Ecto neural progenitor cell (in vitro differentiated cells): Measurements from ENCODE around the gene SAMM50.

Experiments
- DNase-seq: peaks from one replicate; pipeline ENCODE4 v3.0.0-alpha.2; 2018; ENCODE audit warnings: low spot score

The SAMM50 gene

DNA sequence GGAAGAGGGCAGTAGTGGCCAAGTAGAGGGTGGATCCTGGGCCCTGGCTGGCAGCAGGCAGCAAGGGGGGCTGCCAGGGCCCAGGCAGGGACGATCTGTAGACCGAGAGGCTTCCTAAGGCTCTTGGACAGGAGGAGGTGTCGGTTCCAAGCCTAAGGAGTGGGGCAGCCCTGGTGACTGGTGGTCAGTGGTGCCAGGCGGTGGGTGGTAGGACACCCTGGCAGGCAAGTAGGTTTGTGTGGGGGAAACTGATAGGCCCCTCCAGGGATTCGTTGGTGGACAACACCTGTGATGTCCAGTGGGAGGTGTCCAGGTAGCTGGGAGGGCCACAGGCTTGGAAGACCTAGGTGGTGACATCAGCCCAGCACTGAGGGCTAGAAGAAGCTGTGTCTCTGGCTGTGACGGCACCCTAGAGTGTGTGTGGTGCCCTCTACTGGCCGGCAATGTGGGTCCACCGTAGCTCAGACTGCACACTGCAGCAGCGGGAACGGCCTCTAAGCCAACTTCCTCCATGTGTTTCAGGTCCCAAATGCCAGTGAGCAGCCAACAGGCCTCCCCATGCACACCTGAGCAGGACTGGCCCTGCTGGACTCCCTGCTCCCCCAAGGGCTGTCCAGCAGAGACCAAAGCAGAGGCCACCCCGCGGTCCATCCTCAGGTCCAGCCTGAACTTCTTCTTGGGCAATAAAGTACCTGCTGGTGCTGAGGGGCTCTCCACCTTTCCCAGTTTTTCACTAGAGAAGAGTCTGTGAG is 9.4 kb upstream of the SAMM50 start:
- DNase-seq: peak; percentile 77

DNA sequence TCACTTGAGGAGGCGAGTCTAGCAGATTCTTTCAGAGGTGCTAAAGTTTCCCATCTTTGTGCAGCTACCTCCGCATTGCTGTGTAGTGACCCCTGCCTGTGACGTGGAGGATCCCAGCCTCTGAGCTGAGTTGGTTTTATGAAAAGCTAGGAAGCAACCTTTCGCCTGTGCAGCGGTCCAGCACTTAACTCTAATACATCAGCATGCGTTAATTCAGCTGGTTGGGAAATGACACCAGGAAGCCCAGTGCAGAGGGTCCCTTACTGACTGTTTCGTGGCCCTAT is 8.9 kb upstream of the SAMM50 start:
- no peak for DNase-seq

DNA sequence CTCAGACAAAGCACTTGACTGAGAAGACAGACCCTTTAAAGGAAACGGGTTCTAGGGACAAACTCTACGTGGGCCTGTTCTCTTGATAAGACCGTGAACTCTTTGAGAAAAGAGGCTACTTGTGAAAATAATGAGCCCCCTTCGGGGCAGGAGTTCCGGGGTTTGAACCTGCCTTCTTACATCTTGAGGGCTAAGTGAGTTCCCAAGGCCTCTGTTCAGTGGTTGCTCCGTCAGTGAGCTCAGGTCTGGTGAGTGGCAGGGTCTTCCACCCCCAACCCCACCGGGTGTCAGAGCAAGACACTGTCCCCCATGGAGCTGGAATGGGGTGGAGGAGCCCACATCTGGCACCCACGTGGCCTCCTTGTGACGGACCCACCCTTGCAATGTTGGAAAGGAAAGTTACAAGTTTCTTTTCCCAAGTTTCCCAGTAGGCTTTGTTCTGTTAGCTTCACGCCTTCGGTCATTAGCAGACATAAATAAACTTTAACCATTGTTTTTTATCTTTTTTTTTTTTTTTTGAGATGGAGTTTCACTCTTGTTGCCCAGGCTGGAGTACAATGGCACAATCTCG is 6.3 kb upstream of the SAMM50 start:
- DNase-seq: no peak

DNA sequence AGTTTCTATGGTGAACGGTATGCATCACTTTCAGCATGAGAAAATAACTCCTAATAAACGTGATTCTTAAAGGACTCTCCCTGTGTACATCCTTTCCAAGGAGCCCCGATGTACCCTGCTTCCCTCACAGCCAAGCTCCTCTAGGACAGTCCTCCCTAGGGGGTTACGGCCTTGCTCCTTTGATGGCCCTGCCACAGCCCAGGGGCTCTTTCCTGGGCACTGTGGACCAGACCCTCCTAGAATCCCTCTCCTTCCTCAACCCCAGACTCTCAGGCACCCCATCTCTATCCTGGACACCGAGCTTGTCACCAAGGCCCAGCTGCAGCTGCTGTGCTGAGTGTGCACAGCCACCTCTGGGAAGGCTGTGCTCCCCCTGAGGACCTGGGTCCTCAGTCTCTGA is 3.9 kb upstream of the SAMM50 start:
- no peak for DNase-seq

DNA sequence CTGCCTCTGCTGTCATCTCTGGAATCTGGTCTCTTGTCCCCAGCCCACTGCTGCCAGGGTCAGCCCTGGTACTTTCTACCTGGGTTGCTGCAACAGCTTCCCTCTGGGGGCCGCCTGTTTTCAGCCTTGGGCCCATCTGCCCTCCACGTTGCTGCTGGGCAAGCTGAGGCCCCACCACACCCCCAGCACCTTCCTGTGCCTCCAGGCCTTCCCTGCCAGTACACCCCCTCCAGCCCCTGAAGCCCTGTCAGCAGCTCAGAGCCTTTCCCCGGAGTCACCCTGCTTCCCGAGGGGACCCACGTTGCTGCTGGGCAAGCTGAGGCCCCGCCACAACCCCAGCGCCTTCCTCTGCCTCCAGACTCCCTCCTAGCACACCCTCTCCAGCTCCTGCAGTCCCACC is 3.3 kb upstream of the SAMM50 start:
- DNase-seq: no peak

DNA sequence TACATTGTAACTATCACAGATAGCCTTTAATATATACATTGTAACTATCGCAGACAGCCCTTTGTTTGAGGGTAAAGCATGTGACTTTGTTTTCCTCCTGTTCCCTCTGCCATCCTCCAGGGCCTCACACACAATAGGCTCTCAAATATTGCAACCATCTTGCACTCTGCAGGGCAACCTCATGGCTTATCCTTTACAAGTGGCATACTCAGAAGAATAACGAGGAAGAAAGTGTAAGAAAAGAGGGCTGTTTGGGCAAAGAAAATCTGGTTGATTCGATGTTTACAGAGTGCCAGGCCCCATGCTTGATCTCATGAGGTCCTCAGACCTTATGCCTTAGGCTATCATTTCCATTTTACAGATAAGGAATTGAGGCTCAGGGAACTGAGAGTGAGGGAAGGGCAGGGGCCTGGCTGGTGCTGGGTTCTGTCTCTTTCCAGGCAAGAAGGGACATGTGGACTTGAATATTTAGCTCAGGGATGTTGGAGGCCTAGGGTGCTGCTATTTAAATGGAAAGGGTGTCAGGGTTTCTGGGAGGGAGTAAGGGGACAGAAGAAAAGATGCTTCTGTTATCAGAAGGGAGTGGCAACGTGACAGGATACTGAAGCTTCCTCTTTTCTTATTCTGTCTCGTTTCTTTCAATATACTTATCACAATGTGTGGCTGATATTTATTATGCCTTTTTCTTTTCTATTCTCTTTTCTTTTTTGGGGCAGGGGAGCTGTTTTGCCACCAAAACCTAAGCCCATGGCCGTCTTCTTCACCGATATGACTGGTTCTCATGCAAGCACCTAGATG is 1.1 kb upstream of the SAMM50 start:
- DNase-seq: no peak

DNA sequence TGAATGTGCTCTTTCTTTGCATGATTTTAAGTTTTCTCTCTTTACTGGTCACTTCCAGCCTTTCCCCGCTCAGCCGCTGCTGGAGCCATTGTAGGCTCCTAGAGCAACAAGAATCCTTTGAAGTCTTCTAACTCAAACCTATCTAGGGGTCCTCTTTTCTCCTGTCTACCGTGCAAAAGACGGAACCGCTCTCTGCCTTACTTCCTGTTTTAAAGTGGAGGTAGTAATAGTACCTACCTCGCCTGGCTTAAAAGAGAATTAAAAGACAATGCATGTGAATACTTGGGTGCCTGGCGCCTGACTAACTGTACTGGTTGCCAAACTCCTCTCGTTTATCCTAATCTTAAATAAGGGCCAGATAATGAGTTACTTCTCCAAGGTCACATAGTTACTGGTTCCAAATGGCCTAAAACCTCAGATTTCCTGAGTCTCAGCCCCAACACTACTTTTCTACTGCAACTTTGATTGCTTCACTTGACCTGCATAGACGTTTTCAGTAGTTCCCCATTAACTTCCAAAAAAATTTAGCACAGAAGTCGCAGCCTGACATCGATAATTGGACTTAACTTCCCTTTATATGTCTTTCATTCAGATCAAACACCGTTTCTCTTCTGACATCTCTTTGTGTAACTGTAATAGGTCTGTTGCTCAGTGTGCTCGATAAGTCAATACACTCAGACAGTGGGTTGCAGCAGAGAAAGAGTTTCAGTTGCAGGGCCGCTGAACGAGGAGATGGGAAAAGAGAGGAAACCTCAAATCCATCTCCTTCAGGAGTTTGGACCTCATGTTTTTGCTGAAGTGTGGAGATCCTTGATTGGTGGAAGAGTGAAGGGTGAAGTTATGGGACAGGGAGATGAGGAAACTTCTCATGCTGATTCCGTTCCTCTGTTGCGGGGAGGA is 891 bp downstream of the SAMM50 start:
- DNase-seq: no peak

DNA sequence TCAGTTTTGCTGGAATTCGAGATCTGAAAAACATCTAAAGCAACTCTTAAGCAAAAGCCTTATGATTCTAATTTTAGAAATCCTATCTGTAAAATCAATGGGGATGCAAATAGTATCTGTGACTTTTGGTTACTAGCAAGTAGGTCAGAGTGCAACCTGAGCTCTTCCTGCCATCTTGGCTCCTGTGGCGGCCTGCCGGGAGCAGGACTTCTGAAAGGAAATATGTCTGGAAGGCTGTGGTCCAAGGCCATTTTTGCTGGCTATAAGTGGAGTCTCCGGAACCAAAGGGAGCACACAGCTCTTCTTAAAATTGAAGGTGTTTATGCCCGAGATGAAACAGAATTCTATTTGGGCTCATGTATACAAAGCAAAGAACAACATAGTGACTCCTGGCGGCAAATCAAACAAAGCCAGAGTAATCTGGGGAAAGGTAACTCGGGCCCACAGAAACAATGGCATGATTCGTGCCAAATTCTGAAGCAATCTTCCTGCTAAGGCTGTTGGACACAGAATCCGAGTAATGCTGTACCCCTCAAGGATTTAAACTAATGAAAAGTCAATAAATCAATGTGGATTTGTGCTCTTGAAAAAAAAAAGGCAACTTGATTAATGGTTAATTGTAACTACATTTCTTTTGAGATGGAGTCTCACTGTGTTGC is 1.7 kb downstream of the SAMM50 start:
- DNase-seq: no peak

DNA sequence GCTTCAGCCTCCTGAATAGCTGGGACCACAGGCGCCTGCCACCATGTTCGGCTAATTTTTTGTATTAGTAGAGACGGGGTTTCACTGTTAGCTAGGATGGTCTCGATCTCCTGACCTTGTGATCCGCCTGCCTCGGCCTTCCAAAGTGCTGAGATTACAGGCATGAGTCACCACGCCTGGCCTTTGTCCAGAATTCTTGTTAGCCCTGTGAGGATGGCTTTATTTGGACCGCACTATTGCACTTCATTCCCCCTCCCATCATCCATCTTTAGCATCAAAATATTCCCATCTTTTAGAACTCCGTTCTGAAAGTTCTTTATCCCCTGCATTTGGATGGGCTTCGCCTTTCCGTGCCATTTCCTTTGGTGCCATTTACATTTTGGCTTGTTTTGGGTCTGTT is 2.6 kb downstream of the SAMM50 start:
- no peak for DNase-seq

DNA sequence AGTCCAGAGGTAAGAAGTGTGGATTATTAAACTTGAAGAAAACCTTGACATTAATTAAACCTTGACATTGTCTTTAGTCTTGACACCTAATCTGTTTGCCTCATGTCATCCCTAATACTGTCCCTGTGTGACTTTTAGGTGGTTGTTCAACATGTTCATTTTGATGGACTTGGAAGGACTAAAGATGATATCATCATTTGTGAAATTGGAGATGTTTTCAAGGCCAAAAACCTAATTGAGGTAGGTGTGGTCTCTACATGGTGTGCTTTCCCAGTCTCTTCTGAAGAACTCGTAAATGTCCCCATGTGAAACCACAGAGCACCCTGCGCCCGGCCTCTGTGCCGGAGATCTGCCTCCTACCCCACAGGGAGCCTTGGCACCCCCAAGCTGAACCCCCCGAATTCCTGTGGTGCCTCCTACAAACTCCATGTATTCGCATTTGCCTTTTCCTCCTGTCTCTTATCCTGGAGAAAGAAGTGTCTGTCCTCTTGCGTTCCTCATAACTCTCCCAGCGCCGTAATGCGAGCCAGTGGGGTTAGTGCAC is 9.1 kb downstream of the SAMM50 start:
- no peak for DNase-seq

DNA sequence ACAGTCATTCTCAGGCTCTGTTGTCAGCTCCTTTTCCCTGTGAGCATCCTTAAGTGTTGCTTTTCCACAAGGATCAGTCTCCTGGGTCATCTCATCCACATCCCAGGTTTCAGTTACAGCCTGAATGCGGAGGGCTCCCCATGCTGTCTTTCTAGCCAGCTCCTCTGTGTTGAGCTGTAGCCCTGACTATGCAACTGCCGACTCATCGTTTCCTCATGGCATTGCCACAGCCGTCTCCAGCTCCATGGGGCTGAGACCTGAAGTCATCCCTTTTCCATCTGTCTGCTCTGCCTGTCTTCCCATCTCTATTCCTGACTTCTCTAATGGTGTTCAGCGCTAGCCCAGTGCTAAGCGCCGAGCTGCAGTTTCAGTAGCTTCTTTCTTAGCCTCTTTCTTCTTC is 11.8 kb downstream of the SAMM50 start:
- DNase-seq: no peak

DNA sequence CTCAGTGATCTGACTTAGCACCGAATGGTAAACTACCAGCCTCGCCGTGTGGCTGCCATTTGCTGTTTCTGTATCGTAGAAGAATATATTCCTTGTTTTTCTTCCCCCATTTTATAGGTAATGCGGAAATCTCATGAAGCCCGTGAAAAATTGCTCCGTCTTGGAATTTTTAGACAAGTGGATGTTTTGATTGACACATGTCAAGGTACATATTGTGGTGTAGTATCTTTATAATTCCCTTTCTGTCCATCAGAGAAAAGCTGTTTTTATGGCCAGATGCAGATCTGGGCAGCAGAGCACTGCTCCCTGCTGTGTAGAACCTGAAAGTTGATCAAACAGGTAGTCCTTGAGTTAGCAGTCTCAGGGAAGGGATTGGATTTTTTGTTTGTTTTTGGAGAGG is 13.4 kb downstream of the SAMM50 start:
- no peak for DNase-seq

DNA sequence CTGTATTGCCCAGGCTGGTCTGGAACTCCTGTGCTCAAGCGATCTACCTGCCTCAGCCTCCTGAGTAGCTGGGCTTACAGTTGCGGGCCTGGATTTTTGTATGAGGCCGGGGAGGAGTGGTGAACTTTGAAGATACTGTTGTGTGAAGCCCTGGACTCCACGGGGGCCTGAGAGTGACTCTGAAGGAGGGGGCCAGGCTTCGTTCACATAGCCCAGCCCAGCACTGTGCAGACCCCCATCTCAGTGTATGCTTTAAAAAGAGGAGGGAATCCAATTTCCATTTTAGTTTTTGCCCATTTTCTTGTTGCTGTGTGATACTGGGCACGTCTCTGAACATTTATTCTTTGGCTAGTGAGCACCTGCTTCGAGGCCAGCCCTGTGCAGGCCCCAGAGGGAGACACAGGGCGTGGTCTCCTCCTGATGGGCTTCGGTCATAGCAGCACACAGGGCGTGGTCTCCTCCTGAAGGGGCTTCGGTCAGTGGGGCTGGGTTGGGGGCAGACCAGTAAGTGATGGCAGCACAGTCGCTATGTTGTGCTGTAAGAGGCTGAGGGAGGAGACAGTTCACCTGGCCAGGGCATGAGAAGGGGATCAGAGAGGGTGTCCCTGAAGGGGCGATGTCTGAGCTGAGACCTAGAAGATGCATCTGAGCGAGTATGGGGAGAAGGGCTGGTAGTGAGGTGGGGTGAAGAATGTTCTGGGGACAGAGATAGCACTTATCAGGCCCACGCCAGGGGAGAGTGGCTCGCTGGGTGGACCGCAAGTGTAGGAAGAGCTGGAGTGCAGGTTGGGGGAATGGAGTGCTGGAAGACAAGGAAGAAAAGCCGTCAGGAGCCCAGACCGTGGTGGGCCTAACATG is 14.0 kb downstream of the SAMM50 start:
- DNase-seq: no peak

DNA sequence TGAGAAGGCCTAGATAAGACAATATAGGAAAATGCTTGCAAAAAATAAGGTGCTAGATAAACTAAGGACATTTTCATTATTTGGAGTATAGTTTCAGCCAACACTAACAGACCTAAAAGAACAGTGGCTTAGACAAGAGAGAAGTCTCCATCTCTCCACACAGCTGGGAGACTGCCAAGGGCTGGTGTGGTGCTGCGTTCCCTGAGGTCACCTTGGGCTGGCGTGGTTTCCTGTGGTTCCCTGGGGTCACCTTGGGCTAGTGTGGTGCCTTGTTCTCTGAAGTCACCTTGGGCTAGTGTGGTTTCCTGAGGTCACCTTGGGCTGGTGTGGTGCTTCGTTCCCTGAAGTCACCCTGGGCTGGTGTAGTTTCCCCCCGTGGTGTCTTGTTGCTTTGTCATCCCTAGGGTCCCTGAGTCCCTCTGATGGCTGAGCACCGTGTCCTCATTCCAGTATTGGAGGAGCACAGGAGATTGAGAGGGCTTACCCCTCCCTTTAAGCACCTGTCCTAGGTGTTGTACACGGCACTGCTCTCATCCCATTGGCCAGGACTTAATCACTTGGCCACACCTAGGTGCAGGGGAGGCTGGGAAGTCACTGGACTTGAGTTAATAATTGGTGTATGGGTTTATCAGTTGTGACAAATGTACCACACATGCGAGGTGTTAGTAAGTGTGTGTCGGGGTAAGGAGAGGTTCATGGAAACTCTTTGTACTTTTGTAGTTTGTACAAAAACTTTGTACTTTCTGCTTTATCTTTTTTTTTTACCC is 14.9 kb downstream of the SAMM50 start:
- DNase-seq: no peak

DNA sequence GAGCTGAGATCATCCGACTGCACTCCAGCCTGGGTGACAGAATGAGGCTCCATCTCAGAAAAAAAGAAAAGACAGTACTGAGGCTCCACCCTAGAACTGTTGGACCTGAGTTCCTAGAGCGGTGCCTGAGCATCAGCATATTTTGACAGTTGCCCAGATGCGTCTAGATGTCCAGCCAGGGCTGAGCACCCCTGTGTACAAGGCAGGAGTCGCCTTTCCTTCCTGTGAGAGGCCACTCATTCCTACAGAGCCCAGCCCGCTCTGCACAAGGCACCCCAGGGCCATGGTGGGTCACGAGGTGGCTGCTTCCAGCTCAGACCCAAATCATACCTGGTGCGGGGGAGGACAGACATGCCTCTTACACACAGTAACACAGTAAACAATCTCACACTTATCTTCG is 15.9 kb downstream of the SAMM50 start:
- DNase-seq: no peak

DNA sequence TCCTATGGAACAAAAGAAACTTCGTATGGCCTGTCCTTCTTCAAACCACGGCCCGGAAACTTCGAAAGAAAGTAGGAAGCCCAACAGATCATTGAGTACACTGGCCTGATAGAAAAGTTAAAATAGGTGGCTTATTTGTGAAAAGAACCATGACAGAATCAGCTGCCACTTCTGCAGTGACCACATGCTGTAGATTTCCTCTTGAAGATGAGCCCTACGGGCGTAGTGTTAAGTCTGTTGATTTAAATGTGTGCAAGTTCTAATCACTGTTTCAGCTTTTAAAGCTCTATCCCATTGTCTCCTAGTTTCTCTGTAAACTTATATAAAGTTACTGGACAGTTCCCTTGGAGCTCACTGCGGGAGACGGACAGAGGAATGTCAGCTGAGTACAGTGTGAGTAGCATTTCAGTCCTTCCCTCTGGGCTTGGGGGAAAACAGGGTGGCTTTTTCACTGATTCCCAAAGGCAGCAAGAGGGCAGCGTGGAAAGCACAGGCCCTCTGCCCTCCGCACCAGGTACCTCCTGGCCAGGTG is 17.8 kb downstream of the SAMM50 start:
- no peak for DNase-seq

DNA sequence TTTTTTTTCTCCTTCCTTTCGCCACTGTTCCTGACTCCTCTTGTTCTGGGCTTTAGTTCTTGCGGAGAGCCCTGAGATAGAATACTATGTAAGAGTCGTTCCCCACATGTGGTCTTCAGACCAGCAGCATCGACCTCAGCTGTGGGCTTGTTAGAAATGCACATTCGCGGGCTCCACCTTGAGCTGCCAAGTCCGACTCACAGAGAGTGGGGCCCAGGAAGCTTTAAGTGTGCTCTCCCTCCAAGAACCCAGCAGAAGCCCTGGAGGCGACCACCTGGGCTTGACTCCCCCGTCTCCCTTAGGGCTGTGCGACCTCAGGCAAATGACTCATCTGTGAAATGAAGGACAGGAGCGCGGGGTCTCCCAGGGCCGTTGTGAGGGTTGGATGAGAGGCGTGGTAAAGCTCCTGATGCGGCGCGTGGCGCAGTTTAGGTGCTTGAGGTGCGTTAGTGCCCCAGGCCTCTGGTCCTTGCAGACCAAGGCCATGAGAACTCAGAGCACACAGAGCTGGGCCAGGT is 18.8 kb downstream of the SAMM50 start:
- DNase-seq: no peak

DNA sequence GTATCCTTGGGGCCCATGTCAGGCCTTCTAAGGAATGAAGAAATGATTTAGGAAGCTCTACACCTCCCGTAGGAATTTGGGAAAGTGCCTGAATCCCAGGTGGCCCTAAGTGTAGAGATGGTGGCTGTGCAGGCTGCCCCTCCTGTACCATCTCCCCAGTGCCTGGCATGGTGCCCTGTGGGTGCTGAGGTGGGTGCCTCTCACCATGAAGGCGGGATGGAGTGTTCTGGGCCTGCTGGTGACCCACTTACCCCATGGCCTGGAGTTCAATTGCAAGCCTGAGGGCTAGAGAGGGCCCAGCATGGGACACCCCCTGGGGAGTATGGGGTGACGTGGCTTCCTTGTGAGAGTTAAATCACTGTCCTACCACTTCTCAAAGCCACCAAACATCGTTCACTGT is 19.8 kb downstream of the SAMM50 start:
- no peak for DNase-seq
